Raji (cell line): Measurements from ENCODE around the gene CRIP2.

Source experiments
- POLR2A ChIP-seq: IDR thresholded peaks from 2 replicates; pipeline ENCODE4 v1.6.1; 2011; ENCODE audit warnings: low read depth, low read length, control low read depth; ENCODE audit not compliant: insufficient read depth

Gene CRIP2

DNA sequence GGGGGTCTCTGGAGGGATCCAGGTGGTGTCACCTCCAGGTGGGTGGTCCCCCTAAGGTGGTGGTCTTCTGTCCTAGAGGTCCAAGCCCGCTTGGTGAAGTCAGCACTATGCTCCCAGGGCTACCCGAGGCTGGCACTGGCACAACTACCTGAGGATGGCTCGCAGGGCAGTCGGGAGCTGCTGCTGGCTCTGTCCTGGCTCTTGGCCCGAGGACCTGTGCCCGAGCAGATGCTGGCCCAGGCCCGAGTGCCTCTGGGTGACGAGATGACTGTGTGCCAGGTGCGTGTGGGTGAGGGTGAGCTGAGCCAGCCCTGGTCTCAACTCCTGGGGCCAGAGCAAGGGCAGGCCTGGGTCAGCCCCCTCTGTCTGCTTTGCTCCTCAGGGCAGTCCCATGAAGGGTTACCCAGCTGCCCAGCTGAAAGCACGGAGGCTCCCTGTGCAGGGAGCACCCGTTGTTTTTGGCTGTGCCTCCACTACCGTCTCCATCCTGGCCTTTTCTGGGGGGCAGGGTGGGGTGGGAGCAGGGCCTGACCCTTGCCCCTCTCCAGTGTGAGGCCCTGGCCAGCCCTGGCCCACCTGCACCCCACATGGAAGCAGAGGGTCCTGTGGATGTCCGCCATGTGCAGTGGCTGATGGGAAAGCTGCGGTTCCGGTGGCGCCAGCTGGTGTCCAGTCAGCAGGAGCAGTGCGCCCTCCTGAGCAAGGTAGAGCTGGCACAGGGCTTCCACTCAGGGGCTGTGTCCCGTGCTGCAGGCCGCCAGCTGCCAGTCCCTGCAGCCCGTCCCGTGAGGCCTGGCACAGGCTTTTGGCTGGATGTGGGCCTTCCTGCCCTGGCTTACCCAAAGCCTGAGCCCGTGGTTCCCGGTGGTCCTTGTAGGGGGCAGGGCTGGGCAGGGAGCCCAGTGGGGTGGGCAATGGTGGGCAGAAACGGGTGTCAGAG, 17.7 kb downstream of the CRIP2 start:
- no peak for TF ChIP-seq POLR2A

DNA sequence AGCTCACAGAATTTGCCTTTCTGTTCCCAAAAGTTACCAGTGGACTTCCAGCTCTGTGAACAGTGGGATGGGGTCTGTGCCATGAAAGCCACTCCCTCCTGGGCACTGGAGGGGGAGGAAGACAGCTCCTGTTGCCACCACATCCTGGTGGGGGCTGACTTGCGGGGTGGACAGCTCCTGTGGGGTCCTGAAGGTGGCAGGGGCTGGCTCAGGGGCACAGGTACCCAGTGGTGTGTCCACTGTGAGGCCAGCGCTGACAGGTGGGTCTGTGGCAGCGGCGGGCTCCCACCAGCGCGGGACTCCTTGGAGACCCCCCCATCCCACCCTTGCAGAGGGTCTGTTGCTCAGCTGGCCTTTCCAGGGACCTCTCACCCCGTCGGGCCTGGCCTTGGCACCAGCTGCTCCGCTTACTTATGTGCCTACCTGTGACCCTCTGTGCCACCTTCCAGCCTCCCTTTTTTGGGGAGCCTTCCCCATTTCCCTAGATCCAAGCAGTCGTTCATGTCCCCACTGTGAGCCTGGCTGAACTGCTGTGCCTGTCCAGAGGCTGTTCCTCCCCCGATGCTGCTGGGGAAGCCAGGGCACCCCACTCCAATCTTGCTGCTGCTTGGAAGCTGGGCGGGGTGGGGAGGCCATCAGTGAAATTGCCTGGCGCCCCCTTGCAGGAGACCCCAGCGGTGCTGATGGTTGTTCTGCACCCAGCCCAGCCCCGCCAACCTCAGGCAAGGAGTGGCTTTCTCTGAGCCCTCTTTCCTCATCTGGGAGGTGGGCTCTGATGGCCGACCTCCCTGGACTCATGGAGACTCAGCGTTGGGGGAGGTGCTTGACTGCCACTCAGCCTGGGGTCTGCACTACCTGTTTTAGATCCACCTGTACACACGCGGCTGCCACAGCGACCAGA, 18.6 kb downstream of the CRIP2 start:
- no peak for TF ChIP-seq POLR2A

DNA sequence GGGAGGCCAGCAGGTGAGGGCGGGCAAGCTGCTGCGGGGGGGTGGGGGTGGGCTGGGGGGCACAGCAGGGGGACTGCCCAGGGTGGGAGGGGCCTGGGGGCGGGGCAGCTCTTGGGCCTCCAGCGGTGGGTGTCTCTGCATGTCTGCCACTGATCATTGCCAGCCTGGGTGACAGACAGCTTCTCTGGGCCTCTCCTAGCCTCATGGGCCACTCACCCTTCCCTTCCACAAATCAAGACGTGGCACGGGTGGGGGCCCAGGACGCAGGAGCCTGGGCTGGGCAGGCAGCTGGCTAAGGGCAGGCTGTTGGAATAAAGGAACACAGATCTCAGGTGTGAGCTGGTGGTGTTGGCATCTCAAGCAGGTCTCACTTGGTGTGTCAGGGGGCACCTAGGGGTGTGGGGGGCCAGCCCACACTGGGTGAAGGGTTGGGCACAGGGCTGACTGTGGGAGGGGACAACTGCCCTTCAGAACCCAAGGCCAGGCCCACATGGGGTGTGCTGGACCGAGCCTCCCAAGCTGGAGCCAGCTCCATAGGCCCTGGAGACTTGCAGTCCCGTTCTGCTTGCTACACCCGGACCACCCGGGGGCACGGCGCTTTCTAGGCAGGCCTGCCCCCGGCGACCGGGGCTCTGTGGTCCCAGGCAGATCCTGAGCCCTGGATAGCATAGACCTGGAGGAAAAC, 19.4 kb downstream of the CRIP2 start:
- TF ChIP-seq POLR2A: no peak

DNA sequence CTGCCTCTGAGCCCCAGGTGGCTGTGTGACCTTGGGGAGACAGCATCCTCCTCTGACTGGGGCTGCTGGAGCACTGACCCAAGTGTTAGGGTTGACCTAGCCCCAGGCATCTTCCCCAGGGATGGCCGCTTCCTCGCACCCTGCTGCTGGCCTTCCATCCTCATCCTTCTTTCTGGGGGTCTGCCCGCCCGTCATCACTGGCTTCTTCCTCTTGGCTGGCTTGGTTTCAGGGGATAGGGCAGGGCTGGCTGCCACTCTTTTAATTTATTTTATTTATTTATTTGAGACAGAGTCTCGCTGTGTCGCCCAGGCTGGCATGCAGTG, 19.9 kb downstream of the CRIP2 start:
- no peak for TF ChIP-seq POLR2A

- TF ChIP-seq POLR2A: no peak
Measured at GRCh38 chr14:105495101-105495989, 20.7 kb downstream of the CRIP2 start.

- no peak for TF ChIP-seq POLR2A
Measured at GRCh38 chr14:105495990-105496830, 21.6 kb downstream of the CRIP2 start.

DNA sequence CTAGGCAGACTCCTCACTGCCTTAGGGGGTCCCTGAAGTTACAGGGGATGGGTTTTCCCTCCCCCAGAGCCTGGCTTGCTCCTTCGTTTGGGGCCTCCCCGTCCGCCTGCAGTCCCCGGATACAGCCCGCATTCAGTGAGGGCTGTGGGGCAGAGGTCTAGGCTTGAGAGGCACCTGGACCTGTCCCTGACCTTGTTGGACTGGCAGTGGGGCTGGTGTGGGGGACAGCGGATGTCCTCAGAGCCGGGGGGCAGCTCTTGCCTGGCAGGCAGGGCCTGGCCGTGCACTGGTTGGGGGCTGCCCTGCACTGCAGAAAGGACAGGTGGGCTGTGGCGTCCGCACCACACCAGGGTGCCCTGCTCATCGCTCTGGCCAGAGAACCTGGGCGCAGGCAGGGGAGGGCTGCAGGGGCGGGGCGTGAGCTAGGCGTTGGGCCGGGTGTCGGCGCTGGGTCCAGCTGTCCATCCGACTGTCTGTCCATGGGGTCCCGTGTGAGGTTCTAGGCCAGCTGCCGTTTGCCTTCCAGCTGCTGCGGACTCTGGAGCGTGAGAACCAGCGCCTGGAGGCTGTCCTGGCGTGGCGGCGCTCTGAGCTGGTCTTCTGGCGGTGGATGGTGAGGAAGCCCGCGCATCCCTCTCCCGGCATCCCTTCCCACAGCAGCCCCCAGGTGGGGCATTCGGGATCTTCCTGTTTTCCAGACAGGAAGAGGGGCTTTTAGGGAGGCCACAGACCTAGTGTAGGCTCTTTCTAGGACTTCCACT, 22.4 kb downstream of the CRIP2 start:
- no peak for TF ChIP-seq POLR2A

DNA sequence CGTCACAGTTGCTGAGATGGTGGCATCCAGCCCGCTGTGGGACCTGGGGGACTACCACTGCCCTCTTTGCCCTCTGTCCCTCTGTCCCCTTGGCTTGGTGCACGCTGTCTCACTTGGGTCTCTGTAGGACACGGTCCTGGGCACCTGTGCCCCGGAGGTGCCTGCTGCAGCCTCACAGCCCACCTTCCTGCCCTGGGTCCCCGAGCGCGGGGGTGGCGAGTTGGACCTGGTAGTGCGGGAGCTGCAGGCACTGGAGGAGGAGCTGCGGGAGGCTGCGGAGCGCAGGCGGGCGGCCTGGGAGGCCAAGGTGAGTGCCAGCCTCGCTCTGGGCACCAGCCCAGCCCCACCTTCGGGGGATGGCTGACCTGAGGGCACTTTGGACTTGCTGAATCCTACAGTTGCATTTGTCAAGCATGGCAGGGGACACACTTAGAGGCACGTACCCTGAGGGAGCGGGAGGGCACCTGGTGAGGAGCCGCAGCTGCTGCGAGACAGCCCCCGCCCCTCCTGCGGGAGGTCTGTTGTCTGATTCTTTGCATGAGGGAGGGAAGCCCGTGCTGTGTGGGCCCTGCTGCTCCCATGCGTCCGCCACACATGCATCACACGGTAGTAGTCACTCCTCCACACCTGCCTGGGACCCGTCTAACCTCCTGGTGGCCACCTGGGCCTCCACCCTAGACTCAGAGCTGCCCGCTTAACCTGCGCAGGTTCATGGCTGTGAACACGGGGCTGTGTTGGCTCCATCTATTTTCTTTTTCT, 23.2 kb downstream of the CRIP2 start:
- no peak for TF ChIP-seq POLR2A

GRCh38 chr14:105498430-105499255, 24.0 kb downstream of the CRIP2 start:
- no peak for TF ChIP-seq POLR2A

DNA sequence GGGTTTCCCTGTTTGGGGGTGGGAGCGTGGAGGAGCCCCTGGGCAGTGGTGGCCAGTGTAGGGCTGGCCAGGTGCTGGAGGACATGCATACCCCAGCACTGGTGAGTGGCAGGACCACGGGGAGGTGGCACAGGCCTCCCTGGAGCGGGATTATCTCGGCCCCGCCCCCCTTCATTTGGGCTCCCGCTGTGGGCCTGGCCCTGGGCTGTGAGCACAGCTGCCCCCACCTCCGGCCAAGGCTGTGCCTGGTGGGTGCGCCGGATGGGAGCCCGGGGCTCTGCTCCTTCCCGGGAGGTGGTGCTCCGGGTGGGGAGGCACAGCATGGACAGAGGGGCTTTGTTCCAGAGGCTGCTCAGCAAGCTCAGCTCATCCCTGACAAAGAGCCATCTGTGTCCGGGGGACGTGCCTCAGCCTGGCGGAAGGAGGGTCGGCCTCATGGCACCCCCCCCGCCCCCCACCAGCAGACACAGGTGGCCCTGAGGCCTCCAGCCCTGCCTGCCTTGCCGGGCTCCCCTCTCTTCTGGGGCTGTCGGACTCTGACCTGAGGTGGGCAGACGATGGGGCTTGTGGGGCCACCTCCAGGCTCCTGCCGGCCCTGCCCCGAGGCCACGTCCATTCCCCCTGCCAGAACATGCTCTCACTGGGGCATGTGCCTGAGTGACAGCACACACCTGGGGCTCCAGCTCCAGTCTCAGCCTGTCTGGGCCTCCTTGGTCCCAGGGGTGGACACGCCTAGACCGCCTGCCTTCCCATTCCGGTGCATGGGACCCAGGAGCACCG, 24.8 kb downstream of the CRIP2 start:
- no peak for TF ChIP-seq POLR2A

DNA sequence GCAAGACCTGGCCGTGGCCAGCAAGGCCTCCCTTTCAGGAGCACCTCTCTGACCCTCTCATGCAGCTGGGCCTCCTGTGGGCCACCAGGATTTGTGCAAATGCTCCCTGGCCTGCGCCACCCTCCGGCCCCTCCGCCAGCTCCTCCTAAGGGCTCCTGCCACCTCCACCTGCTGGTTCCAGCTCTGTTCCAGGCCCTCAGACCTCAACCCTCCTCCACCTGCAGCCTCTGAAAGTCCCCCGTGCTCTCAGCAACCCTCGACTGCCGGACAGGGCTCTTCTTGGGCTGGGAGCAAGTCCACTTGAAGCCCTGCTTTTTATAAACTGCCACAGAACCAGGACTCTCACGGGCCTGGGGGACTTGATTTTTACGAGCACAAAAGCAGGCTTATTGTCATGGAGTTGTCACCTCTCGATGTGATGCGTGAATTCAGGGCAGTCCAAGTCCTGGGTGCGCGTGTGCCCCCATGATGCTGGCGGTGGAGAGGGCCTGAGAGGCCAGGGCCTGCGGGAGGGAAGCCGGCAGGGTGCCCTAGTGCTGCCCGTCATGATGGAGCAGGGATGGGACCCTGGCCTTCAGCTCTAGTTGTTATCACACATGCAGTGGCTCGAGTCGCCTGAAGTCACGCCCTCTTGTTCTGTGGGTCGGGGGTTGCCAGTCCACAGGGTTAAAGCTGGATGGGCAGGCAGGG, 25.6 kb downstream of the CRIP2 start:
- TF ChIP-seq POLR2A: no peak
